OCI-LY1 (cell line): ENCODE results near the gene RPN2.

Experiments used
- CTCF ChIP-seq: fragments of 200-600 bp; sonication (generic), shearing (Covaris generic); IDR thresholded peaks from 2 replicates; pipeline ENCODE4 v1.5.1; 2017; ENCODE audit warnings: mild to moderate bottlenecking, antibody characterized with exemption, low read length, moderate library complexity, mixed read lengths
- EZH2 ChIP-seq: fragments of 200-600 bp; sonication (generic), shearing (Covaris generic); IDR thresholded peaks from 2 replicates; pipeline ENCODE4 v1.8.0; 2017; ENCODE audit warnings: borderline replicate concordance, mixed run types, mild to moderate bottlenecking, antibody characterized with exemption, low read length, moderate library complexity, mixed read lengths

- TF ChIP-seq CTCF (no peak), EZH2 (no peak)
These were observed 20.0 kb downstream of the RPN2 start for GRCh38 chr20:37198932-37199660.
